ENCODE results near the gene UBTD2.

The UBTD2 gene

GRCh38 chr5:172311605-172312004 lies 28.0 kb upstream of the UBTD2 start:
- Histone ChIP-seq H3K27ac (ENCODE audit: low read length) (no peak overlapping the region), H3K4me3 (ENCODE audit: low read length) (no peak overlapping the region), H3K9ac (ENCODE audit: low read length) (no peak overlapping the region), H2AFZ (ENCODE audit: low read length) (no peak overlapping the region), H3K4me1 (ENCODE audit: low read length) (no peaks in the 10 kb centered on the region), H3F3A (ENCODE audit: insufficient read depth, low read length) (no peaks in the 10 kb centered on the region), H3K79me2 (ENCODE audit: low read length) (no peaks in the 10 kb centered on the region), H3K27me3 (replicated peaks; ENCODE audit: insufficient read depth, low read length) (no peaks in the 10 kb centered on the region), H3K9me2 (replicated peaks; ENCODE audit: insufficient read depth, low read length) (no peaks in the 10 kb centered on the region), H3K36me3 (replicated peaks; ENCODE audit: insufficient read depth, low read length) (no peaks in the 10 kb centered on the region), H3K9me3 (replicated peaks; ENCODE audit: insufficient read depth, low read length) (no peaks in the 10 kb centered on the region), H4K20me1 (ENCODE audit: insufficient read depth, low read length) (no peaks in the 10 kb centered on the region), H3K4me2 (ENCODE audit: low read depth, low read length) (no peak overlapping the region)
- no peak for TF ChIP-seq EZH2phosphoT487 (IDR thresholded peaks at IDR 0.05; ENCODE audit: low read length)
- TF ChIP-seq EZH2 (optimal IDR thresholded peaks at IDR 0.05; ENCODE audit: low read depth, low read length), result no peak
- no peak for TF ChIP-seq CTCF (IDR thresholded peaks at IDR 0.05; ENCODE audit: low read length)
- DNase-seq, result no peak

GRCh38 chr5:172311026-172311425 lies 27.5 kb upstream of the UBTD2 start:
- H3K4me1 ChIP-seq (ENCODE audit: low read length), result no peaks in the 10 kb centered on the region

GRCh38 chr5:172305380-172305779 lies 21.8 kb upstream of the UBTD2 start:
- H3K4me2 ChIP-seq (ENCODE audit: low read depth, low read length), result no peak overlapping the region
- no peaks in the 10 kb centered on the region for H3K9me2 ChIP-seq (replicated peaks; ENCODE audit: insufficient read depth, low read length)
- no peak for TF ChIP-seq EZH2phosphoT487 (IDR thresholded peaks at IDR 0.05; ENCODE audit: low read length)
- no peak for TF ChIP-seq CTCF (IDR thresholded peaks at IDR 0.05; ENCODE audit: low read length)
- TF ChIP-seq EZH2 (optimal IDR thresholded peaks at IDR 0.05; ENCODE audit: low read depth, low read length), result no peak
- no peak for DNase-seq
- no peaks in the 10 kb centered on the region for H3K27me3 ChIP-seq (replicated peaks; ENCODE audit: insufficient read depth, low read length)
- no peaks in the 10 kb centered on the region for H3K79me2 ChIP-seq (ENCODE audit: low read length)
- no peaks in the 10 kb centered on the region for H3K9me3 ChIP-seq (replicated peaks; ENCODE audit: insufficient read depth, low read length)
- no peak overlapping the region for H3K27ac ChIP-seq (ENCODE audit: low read length)
- H3K36me3 ChIP-seq (replicated peaks; ENCODE audit: insufficient read depth, low read length), result no peaks in the 10 kb centered on the region
- H3K4me1 ChIP-seq (ENCODE audit: low read length), result no peaks in the 10 kb centered on the region
- H4K20me1 ChIP-seq (ENCODE audit: insufficient read depth, low read length), result no peaks in the 10 kb centered on the region
- no peak overlapping the region for H3K9ac ChIP-seq (ENCODE audit: low read length)
- no peak overlapping the region for H3K4me3 ChIP-seq (ENCODE audit: low read length)
- no peaks in the 10 kb centered on the region for H3F3A ChIP-seq (ENCODE audit: insufficient read depth, low read length)
- no peak overlapping the region for H2AFZ ChIP-seq (ENCODE audit: low read length)

More at GRCh38 chr5:172311026-172311425, 27.5 kb upstream of the UBTD2 start:
- Histone ChIP-seq H3K27ac (ENCODE audit: low read length) (no peak overlapping the region), H3K4me2 (ENCODE audit: low read depth, low read length) (no peak overlapping the region), H2AFZ (ENCODE audit: low read length) (no peak overlapping the region), H3K27me3 (replicated peaks; ENCODE audit: insufficient read depth, low read length) (no peaks in the 10 kb centered on the region), H3K79me2 (ENCODE audit: low read length) (no peaks in the 10 kb centered on the region), H3K9me2 (replicated peaks; ENCODE audit: insufficient read depth, low read length) (no peaks in the 10 kb centered on the region), H3K4me3 (ENCODE audit: low read length) (no peak overlapping the region), H4K20me1 (ENCODE audit: insufficient read depth, low read length) (no peaks in the 10 kb centered on the region), H3K9me3 (replicated peaks; ENCODE audit: insufficient read depth, low read length) (no peaks in the 10 kb centered on the region), H3K9ac (ENCODE audit: low read length) (no peak overlapping the region), H3F3A (ENCODE audit: insufficient read depth, low read length) (no peaks in the 10 kb centered on the region), H3K36me3 (replicated peaks; ENCODE audit: insufficient read depth, low read length) (no peaks in the 10 kb centered on the region)
- no peak for DNase-seq
- no peak for TF ChIP-seq EZH2phosphoT487 (IDR thresholded peaks at IDR 0.05; ENCODE audit: low read length)
- no peak for TF ChIP-seq EZH2 (optimal IDR thresholded peaks at IDR 0.05; ENCODE audit: low read depth, low read length)
- TF ChIP-seq CTCF (IDR thresholded peaks at IDR 0.05; ENCODE audit: low read length), result no peak

All from MM.1S (cell line).